HG03575 (cell line): ENCODE measurements around the gene DACH1.

Source experiments
- ATAC-seq: cut with Tn5 transposase; IDR thresholded peaks from one replicate; pipeline ENCODE4 v1.9.1; 2021; ENCODE audit not compliant: unreplicated experiment, insufficient number of reproducible peaks, low FRiP score; ENCODE audit errors: extremely low read depth

The DACH1 gene

GRCh38 chr13:71661921-71662320 is 205.1 kb downstream of the DACH1 start:
- ATAC-seq: no peak

GRCh38 chr13:71659404-71659803 is 207.6 kb downstream of the DACH1 start:
- no peak for ATAC-seq

GRCh38 chr13:71645467-71645866 is 221.5 kb downstream of the DACH1 start:
- ATAC-seq: no peak

GRCh38 chr13:71644579-71644978 is 222.4 kb downstream of the DACH1 start:
- ATAC-seq: no peak

- no peak for ATAC-seq
These were observed 223.6 kb downstream of the DACH1 start for GRCh38 chr13:71643448-71643860.

GRCh38 chr13:71638751-71639150 is 228.3 kb downstream of the DACH1 start:
- no peak for ATAC-seq

GRCh38 chr13:71634602-71635443 is 232.2 kb downstream of the DACH1 start:
- no peak for ATAC-seq

GRCh38 chr13:71634182-71634581 is 232.8 kb downstream of the DACH1 start:
- ATAC-seq: no peak

GRCh38 chr13:71632721-71633120 is 234.3 kb downstream of the DACH1 start:
- ATAC-seq: no peak

- ATAC-seq: no peak
These were observed 234.8 kb downstream of the DACH1 start for GRCh38 chr13:71632206-71632605.

GRCh38 chr13:71629167-71629566 is 237.8 kb downstream of the DACH1 start:
- ATAC-seq: no peak

- ATAC-seq: no peak
These were observed 240.4 kb downstream of the DACH1 start for GRCh38 chr13:71626421-71627117.

GRCh38 chr13:71625694-71626093 is 241.3 kb downstream of the DACH1 start:
- no peak for ATAC-seq

GRCh38 chr13:71624653-71625600 is 242.1 kb downstream of the DACH1 start:
- ATAC-seq: no peak

GRCh38 chr13:71621174-71622124 is 245.6 kb downstream of the DACH1 start:
- no peak for ATAC-seq

GRCh38 chr13:71619096-71619495 is 247.9 kb downstream of the DACH1 start:
- ATAC-seq: no peak

- ATAC-seq: no peak
These were observed 248.8 kb downstream of the DACH1 start for GRCh38 chr13:71618159-71618558.

- ATAC-seq: no peak
These were observed 249.7 kb downstream of the DACH1 start for GRCh38 chr13:71617265-71617664.
